Measurements from ENCODE around the gene PRSS23.

DNA sequence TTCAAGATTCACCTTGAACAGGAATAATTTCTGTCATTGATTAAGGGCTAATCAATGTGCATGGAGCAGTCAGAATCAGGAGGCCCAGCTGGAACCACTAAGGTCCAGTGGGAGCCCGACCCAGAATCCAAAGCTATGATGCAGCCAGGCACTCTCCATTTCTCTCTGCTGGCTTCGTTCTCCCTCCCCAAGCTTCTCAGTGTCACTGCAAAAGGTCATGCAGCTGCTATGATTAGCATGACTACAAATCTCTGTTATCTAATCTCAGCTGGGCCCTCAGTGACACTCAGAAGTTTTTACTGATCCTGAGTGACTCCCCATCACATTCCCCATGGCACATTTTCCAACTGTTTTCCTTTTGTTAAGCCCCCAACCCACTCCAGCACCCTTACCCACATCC, 31.1 kb upstream of the PRSS23 start:
- TF ChIP-seq, protein P1, sequence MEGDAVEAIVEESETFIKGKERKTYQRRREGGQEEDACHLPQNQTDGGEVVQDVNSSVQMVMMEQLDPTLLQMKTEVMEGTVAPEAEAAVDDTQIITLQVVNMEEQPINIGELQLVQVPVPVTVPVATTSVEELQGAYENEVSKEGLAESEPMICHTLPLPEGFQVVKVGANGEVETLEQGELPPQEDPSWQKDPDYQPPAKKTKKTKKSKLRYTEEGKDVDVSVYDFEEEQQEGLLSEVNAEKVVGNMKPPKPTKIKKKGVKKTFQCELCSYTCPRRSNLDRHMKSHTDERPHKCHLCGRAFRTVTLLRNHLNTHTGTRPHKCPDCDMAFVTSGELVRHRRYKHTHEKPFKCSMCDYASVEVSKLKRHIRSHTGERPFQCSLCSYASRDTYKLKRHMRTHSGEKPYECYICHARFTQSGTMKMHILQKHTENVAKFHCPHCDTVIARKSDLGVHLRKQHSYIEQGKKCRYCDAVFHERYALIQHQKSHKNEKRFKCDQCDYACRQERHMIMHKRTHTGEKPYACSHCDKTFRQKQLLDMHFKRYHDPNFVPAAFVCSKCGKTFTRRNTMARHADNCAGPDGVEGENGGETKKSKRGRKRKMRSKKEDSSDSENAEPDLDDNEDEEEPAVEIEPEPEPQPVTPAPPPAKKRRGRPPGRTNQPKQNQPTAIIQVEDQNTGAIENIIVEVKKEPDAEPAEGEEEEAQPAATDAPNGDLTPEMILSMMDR (conservative IDR thresholded peaks at IDR 0.05; ENCODE audit: low read length) = no peak
- TF ChIP-seq EZH2phosphoT487 (IDR thresholded peaks at IDR 0.05; ENCODE audit: borderline replicate concordance, low read depth, low read length) = no peak
